Measurements from ENCODE around the gene ITIH4. TPM values are rescaled to one million over a fixed set of nuclear protein-coding genes. Genes with fewer than 3 reads are reported as not detected.

Gene ITIH4
- total and polyA plus RNA-seq, 2 of the 13 experiments (the other 11 are each of a cell fraction or from before 2014, with no cell fraction given): 2.7 to 5.3 TPM

DNA sequence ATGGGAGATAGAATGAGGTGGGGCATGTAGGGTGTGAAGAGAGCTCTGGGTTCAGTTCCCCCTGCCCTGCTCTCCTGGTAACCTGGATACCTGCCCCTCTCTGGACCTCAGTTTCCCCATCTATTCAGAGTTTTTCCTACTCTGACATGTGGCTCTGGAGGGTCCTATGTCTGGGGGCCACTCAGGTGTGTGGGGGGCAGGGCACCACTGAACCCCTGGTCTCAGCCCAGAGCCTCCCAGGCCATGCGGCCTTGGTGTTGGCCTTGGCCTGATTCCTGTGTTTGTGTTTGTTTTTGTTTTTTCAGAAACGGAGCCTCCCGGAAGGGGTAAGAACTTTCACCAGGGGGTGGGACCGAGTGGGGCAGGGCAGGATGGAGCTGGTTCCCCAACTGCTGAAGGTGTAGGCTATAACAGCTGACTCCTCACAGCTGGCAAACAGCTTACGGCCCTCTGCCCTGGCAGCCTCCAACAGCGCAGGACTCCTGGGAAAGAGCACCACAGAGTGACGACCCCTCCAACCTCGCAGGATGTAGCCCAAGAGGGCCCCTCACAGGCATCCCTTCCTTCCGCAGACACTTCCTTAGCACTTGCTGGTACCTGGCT lies 35.1 kb downstream of the ITIH4 start (continued):
- TF ChIP-seq, protein P1, sequence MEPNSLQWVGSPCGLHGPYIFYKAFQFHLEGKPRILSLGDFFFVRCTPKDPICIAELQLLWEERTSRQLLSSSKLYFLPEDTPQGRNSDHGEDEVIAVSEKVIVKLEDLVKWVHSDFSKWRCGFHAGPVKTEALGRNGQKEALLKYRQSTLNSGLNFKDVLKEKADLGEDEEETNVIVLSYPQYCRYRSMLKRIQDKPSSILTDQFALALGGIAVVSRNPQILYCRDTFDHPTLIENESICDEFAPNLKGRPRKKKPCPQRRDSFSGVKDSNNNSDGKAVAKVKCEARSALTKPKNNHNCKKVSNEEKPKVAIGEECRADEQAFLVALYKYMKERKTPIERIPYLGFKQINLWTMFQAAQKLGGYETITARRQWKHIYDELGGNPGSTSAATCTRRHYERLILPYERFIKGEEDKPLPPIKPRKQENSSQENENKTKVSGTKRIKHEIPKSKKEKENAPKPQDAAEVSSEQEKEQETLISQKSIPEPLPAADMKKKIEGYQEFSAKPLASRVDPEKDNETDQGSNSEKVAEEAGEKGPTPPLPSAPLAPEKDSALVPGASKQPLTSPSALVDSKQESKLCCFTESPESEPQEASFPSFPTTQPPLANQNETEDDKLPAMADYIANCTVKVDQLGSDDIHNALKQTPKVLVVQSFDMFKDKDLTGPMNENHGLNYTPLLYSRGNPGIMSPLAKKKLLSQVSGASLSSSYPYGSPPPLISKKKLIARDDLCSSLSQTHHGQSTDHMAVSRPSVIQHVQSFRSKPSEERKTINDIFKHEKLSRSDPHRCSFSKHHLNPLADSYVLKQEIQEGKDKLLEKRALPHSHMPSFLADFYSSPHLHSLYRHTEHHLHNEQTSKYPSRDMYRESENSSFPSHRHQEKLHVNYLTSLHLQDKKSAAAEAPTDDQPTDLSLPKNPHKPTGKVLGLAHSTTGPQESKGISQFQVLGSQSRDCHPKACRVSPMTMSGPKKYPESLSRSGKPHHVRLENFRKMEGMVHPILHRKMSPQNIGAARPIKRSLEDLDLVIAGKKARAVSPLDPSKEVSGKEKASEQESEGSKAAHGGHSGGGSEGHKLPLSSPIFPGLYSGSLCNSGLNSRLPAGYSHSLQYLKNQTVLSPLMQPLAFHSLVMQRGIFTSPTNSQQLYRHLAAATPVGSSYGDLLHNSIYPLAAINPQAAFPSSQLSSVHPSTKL (CRISPR knock-in tag; IDR thresholded peaks at IDR 0.05): peak; percentile 78
- TF ChIP-seq MEF2D (CRISPR knock-in tag; IDR thresholded peaks at IDR 0.05) (peak; percentile 58; the same call in 1 of the 2 replicates), RARA (CRISPR knock-in tag; IDR thresholded peaks at IDR 0.05) (peak; percentile 94), MXD4 (CRISPR knock-in tag; IDR thresholded peaks at IDR 0.05) (peak; percentile 22; the same call in 1 of the 2 replicates), IRF1 (CRISPR knock-in tag; IDR thresholded peaks at IDR 0.05; ENCODE audit: low read depth) (no peak), ZNF552 (CRISPR knock-in tag; IDR thresholded peaks at IDR 0.05; ENCODE audit: borderline replicate concordance) (no peak), THAP11 (CRISPR knock-in tag; IDR thresholded peaks at IDR 0.05) (0 out of 2 replicates have a peak, but pooled peaks have one; percentile 48), ZNF343 (CRISPR knock-in tag; IDR thresholded peaks at IDR 0.05) (0 out of 2 replicates have a peak, but pooled peaks have one; percentile 55), ZNF547 (CRISPR knock-in tag; IDR thresholded peaks at IDR 0.05) (0 out of 2 replicates have a peak, but pooled peaks have one; percentile 61), ZNF17 (CRISPR knock-in tag; IDR thresholded peaks at IDR 0.05) (no peak), KDM4B (CRISPR knock-in tag; IDR thresholded peaks at IDR 0.05) (0 out of 2 replicates have a peak, but pooled peaks have one; percentile 50), ATF7 (IDR thresholded peaks at IDR 0.05) (no peak), ATF7 (CRISPR knock-in tag; IDR thresholded peaks at IDR 0.05) (no peak), ZNF503 (CRISPR knock-in tag; IDR thresholded peaks at IDR 0.05) (no peak; the same call in 1 of the 2 replicates), NONO (IDR thresholded peaks at IDR 0.05) (no peak), NONO (CRISPR knock-in tag; conservative IDR thresholded peaks at IDR 0.05) (no peak), NRL (CRISPR knock-in tag; IDR thresholded peaks at IDR 0.05; ENCODE audit: borderline replicate concordance) (no peak), JUNB (CRISPR knock-in tag; IDR thresholded peaks at IDR 0.05; ENCODE audit: borderline replicate concordance) (no peak), SKI (IDR thresholded peaks at IDR 0.05; ENCODE audit: partially characterized antibody) (peak; percentile 88), FOXP1 (IDR thresholded peaks at IDR 0.05) (no peak), FOXP1 (CRISPR knock-in tag; IDR thresholded peaks at IDR 0.05) (peak; percentile 94)

Data from HepG2 (cell line).